ENCODE results near the gene PLK3.
A peak's percentile ranks its signal among the peaks of the same experiment; 100 is the strongest.
"Not testable (repeated sequence)": the region's sequence is repeated elsewhere in the genome, so short reads cannot be mapped to it uniquely, and the experiment has no call there.

PLK3 gene

GRCh38 chr1:44799770-44800584 is at the start of gene PLK3:
Gene PLK3 (plus strand): TSS chr1:44800377. CDS start chr1:44800464, 87 bp downstream.
- DNase-seq (ENCODE audit: low read depth) = peak; percentile 83

GRCh38 chr1:44757420-44757819 is 42.8 kb upstream of the PLK3 start:
- no peak for DNase-seq (ENCODE audit: low read depth)

GRCh38 chr1:44759077-44759476 is 41.1 kb upstream of the PLK3 start:
- no peak for DNase-seq (ENCODE audit: low read depth)

DNA sequence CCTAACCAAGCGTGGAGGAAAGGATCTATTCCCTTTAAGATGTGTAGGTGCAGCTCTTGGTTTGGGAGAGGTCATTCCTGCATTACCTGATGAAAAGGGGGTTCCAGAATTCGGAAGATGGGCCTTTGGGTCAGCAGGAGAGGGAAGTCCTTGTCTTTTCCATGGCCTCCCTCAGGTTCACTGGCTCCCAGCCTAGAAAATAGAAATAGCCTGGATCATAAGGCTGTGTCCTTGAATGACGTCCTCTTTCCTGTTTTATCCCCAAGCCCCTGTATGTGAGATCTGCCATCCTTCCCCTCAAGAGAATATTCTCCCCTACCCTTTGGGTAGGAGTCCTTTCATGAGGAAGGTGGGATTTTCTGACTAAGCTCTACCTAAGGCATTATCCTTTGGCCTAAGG is 39.3 kb upstream of the PLK3 start:
- no peak for DNase-seq (ENCODE audit: low read depth)

DNA sequence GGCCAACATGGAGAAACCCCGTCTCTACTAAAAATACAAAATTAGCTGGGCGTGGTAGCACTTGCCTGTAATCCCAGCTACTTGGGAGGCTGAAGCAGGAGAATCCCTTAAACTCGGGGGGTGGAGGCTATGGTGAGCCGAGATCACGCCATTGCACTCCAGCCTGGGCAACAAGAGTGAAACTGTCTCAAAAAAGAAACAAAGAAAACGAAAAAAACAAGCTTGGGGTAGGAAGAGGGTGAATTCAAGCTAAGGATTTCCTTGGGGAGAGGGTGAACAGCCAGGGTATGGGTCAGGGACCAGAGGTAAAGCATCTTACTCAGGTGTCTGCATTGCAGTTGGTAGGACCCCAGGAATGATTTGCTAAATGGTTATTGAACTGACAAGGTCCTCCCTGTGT is 33.8 kb upstream of the PLK3 start:
- DNase-seq (ENCODE audit: low read depth) = not testable (repeated sequence)

- DNase-seq (ENCODE audit: low read depth) = peak; percentile 62
Measured at GRCh38 chr1:44775078-44775929, 24.9 kb upstream of the PLK3 start, which contains the start of gene RPS8. Gene RPS8 (plus strand): TSS chr1:44775540. CDS start chr1:44775597, 57 bp downstream.

DNA sequence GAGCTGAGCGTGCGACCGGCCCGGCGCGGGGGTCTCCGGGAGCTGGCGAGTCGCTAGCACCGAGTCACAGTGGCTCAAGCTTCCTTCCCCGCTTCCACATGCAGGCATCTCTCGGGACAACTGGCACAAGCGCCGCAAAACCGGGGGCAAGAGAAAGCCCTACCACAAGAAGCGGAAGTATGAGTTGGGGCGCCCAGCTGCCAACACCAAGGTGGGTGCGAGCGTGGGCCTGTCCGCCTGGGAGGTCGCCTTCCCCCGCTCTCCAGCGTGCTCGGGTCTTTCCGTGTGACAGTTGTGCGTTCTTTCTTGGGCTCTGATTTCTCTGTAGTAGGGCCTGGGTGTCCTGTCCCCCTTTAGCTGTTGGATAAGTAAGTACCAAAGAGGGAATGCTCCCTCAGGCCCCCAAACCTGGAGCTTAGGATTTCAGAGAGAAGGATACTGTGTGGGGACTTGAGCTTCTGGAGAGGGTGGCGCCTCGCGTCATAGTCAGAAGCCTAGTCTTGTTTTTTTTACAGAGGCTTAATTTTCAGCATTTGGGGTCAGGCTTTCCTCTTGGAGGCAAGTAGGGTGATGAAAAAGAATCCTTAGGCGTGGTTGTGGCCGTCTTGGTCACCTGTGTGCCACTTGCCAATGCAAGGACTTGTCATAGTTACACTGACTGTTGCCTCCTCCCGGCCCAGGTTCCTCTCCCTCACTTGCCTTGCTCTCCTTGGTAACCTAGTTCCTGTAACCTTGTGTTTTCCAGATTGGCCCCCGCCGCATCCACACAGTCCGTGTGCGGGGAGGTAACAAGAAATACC is 24.0 kb upstream of the PLK3 start:
- no peak for DNase-seq (ENCODE audit: low read depth)

DNA sequence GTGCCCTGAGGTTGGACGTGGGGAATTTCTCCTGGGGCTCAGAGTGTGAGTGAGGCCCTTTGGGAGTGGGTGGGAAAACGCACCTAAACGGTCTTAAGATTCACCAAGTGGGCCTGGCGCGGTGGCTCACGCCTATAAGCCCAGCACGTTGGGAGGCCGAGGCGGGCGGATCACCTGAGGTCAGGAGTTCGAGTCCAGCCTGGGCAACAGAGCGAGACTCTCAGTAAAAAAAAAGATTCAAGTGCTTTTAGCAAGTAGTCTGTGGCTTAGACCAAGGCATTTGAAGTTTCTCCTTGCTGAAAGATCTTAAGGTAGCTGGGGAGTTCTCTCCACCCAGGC is 23.5 kb upstream of the PLK3 start:
- DNase-seq (ENCODE audit: low read depth) = no peak

DNA sequence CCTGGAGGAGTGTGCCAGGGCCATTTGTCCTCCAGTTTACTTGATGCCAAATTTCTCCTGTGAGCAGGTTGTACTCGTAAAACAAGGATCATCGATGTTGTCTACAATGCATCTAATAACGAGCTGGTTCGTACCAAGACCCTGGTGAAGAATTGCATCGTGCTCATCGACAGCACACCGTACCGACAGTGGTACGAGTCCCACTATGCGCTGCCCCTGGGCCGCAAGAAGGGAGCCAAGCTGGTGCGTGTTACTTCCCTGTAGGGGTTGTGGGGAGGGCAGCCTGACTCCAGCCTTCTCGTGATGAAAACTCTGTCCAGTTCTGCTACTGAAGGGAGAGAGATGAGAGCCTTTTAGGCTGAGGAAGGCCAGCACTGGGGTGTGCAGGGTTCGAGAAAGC is 22.6 kb upstream of the PLK3 start:
- no peak for DNase-seq (ENCODE audit: low read depth)

DNA sequence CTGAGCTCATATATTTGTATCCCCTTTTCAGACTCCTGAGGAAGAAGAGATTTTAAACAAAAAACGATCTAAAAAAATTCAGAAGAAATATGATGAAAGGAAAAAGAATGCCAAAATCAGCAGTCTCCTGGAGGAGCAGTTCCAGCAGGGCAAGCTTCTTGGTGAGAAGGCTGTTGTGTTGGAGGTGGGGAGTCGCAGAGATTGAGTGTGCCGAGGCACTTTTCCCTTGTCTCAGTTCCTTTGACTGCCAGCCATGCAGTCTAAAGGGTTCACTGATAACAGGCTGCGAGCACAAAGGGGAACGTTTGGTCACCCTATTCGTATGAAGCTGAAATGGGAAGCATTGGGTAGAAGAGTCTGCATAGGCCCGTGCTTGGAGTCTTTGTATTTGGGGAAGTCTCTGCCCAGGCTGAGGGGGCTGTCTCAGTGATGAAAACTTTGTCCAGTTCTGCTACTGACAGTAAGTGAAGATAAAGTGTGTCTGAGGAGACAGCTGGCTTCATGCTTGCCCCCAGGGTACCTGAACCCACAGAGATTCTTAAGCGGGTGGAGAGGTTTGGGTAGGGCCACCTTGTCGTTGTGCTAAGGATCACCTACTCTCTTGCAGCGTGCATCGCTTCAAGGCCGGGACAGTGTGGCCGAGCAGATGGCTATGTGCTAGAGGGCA is 22.1 kb upstream of the PLK3 start:
- DNase-seq (ENCODE audit: low read depth) = no peak

- DNase-seq (ENCODE audit: low read depth) = no peak
Measured at GRCh38 chr1:44778705-44779576, 21.2 kb upstream of the PLK3 start.

- no peak for DNase-seq (ENCODE audit: low read depth)
Measured at GRCh38 chr1:44780583-44781121, 19.5 kb upstream of the PLK3 start.

DNA sequence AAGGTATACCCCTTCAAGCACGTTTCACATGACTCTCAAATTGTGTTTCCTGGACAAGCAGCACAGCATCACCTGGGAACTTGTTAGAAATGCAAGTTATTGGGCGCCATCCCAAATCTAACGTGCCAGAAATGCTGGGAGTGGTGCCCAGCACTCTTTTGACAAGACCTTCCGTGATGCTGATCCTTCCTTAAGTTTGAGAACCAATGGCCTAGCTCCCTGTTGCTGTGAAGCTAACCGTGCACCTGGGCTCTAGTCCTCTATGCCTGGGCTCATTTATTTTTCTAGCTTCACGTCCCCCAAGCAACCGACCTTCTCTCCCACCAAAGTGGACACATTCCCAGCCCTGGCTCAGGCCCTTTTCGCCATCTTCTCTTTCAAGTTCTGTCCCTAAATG is 16.5 kb upstream of the PLK3 start:
- no peak for DNase-seq (ENCODE audit: low read depth)

DNA sequence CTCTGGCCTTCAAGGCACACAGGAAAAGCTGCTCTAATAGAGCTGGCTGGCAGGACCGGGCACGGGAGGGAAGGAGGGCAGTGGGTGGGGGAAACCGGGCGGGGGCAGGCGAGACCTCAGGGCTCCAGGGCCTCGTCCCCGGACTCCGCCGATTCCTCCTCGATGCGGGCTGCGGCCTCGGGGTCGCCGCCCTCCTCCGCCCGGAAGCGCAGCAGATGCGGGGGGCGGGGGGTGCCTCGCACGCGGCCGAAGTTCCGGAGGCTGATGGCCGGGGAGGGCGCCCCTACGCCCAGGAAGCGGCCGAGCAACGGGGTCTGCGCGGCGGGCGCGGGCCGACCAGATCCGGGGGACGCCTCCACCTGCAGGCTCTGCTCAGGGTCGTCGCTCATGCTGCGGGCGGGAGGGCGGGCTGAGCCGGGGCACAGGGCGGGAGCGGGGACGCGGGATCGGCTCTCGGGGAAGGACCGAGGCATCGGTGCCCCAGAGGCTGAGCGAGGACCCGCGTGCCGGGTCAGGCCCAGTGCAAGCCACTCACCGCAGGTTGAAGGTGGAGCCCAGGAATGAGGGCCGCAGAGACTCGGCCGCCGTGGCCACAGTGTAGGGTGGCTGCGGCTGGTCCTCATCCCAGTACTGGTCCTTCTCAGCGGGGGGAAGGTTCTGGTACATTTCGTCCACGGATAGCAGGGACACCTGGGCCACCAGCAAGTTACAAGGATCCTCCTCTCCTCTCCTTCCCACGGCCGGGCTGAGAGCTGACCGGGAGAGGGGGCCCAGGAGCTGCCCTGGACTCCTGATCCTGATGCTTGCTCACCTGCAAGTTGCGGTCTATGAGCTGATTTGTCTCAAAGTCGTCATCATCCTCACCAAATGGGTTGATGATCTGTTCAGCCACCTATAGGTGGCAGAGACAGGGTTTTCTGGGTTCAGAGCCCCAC is 15.8 kb upstream of the PLK3 start:
- no peak for DNase-seq (ENCODE audit: low read depth)

DNA sequence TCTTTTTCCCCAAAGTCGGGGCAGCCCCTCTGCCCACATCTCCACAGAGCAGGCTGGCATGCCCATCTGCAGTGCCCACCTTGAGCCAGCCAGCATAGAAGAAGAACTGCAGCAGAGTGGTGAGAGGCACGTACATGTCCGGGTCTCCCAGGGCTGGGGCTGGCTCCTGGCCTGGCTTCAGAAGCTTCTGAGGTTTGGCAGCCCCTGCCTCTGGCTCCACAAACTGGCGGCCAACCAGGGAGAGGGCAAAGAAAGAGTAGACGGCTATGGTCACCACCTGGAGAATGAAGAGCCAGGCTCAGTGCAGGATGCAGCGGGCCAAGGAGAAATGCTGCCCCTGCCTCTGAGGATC is 15.2 kb upstream of the PLK3 start:
- DNase-seq (ENCODE audit: low read depth) = no peak

DNA sequence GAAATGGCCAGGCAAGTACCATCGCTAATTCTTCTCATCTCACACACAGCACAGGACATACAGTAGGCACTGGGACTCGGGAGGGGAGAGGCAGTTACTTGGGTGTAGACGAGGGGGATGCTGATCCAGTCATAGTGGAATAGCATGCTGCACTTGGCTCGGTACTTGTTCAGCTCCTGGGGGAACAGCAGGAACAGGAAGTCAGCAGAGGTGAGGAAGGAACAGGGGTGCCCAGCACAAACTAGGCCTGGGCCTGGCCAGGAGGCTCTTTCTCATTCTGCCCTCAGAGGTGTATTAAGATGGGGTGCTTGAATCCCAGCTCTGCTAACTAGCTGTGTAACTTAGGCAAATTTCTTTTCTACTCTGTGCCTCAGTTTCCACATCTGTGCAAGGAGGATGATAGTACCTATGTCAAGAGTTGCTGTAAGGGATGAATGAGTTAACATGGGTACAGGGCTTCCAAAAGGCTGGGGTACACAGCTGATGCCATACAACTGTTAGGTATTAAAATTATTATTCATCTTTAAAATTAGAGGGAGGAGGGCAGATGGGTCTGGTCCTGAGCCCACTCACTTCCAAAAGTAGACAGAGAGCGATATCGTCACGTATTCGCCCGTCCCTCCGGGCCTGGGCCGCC is 14.6 kb upstream of the PLK3 start:
- DNase-seq (ENCODE audit: low read depth) = no peak

- no peak for DNase-seq (ENCODE audit: low read depth)
Measured at GRCh38 chr1:44786138-44786840, 13.9 kb upstream of the PLK3 start.

GRCh38 chr1:44786841-44787426 is 13.2 kb upstream of the PLK3 start:
- no peak for DNase-seq (ENCODE audit: low read depth)

Measured in GM04503 (cell line).